Stomach (tissue), 9 donors: ENCODE data around the gene ZFP36. TPM values are rescaled to one million over a fixed set of nuclear protein-coding genes. Genes with fewer than 3 reads are reported as not detected.

Experiments used
- DNase-seq, 2 donors: peaks; one replicate each; pipeline versions ENCODE4 v3.0.0 to v3.0.0-alpha.2; 2013 to 2019
- H3K27ac ChIP-seq, 5 donors: fragments of 200-600 bp in 4 of 5; sonication (generic) in 4 of 5; one replicate each; pipeline ENCODE4 v1.5.1; 2013 to 2019; ENCODE audit warnings: mild to moderate bottlenecking in 1 of 5, moderate library complexity in 1 of 5
- H3K27me3 ChIP-seq, 3 donors: fragments of 200-600 bp; sonication (generic); one replicate each; pipeline ENCODE4 v1.5.1; 2017 to 2019; ENCODE audit warnings: mixed run types in 1 of 3
- H3K36me3 ChIP-seq, 4 donors: fragments of 200-600 bp; sonication (generic); 1 replicate in 3 of 4; 2 replicates in 1 of 4; pipeline ENCODE4 v1.5.1; 2016 to 2019
- H3K4me1 ChIP-seq, 4 donors: fragments of 200-600 bp; sonication (generic); one replicate each; pipeline ENCODE4 v1.5.1; 2016 to 2019
- H3K4me3 ChIP-seq, 4 donors: fragments of 200-600 bp; sonication (generic) in 3 of 4; one replicate each; pipeline ENCODE4 v1.5.1; 2016 to 2019; ENCODE audit warnings: mild to moderate bottlenecking in 1 of 4
- H3K9me3 ChIP-seq, 4 donors: fragments of 200-600 bp; sonication (generic); one replicate each; pipeline ENCODE4 v1.5.1; 2016 to 2019
- EP300 ChIP-seq: sonication (generic); formaldehyde crosslinking; IDR thresholded peaks from one replicate; pipeline ENCODE4 v1.6.1; 2017; ENCODE audit warnings: antibody characterized with exemption
- POLR2A ChIP-seq, 4 donors: fragments of 450-650 bp; IDR thresholded peaks; one replicate each; pipeline ENCODE4 v1.6.1; 2016; ENCODE audit warnings: antibody characterized with exemption in 4 of 4, control low read depth in 2 of 4, mild to moderate bottlenecking in 1 of 4, moderate library complexity in 1 of 4
- POLR2AphosphoS5 ChIP-seq, 3 donors: sonication (generic); formaldehyde crosslinking; IDR thresholded peaks; one replicate each; pipeline ENCODE4 v1.6.1; 2016; ENCODE audit warnings: antibody characterized with exemption in 3 of 3
- WGBS, 5 donors: extraction: QIAGEN DNeasy Blood & Tissue Kit in 3 of 5; methylation state at CpG; one replicate each; pipeline versions ENCODE4 v1.1.5 to v1.1.7; 2013 to 2018; 5-methylcytosine and 5-hydroxymethylcytosine counted together
- intact Hi-C: fragments of 100-400 bp; cut with DNase I; formaldehyde crosslinking; loops from one replicate; pipeline ENCODE4 v1.15.1; 2023; ENCODE audit warnings: low total_unique reads
- polyA plus RNA-seq, 3 donors: library from polyadenylated mRNA; stranded (reverse); fragments of 200-250 nt; gene quantifications; one replicate each; pipeline ENCODE4 v1.2.3, GENCODE V29; 2013
- total RNA-seq, 5 donors: library from RNA; depleted of rRNA; stranded (reverse); fragments of >200 nt; gene quantifications; one replicate each; pipeline versions ENCODE4 v1.1.0 to v1.2.3, GENCODE V29; 2014 to 2016
- TF ChIP-seq, protein P1 (sequence below), 7 experiments: fragments of 450-650 bp in 4 of 7; fragments of 200-600 bp in 3 of 7; sonication (generic) in 3 of 7; IDR thresholded peaks; one replicate each; pipeline ENCODE4 v1.5.1; 2016 to 2019; ENCODE audit warnings: antibody characterized with exemption in 7 of 7, control low read depth in 2 of 7, mild to moderate bottlenecking in 1 of 7
- donor health status: healthy with polysubstance abuse.
- donor health status: Bipolar disorder and iron deficiency.
- donor health status: healthy.

ZFP36 gene
- total and polyA plus RNA-seq, 8 donors, result 26.1 to 1,667 (median 175) TPM

DNA sequence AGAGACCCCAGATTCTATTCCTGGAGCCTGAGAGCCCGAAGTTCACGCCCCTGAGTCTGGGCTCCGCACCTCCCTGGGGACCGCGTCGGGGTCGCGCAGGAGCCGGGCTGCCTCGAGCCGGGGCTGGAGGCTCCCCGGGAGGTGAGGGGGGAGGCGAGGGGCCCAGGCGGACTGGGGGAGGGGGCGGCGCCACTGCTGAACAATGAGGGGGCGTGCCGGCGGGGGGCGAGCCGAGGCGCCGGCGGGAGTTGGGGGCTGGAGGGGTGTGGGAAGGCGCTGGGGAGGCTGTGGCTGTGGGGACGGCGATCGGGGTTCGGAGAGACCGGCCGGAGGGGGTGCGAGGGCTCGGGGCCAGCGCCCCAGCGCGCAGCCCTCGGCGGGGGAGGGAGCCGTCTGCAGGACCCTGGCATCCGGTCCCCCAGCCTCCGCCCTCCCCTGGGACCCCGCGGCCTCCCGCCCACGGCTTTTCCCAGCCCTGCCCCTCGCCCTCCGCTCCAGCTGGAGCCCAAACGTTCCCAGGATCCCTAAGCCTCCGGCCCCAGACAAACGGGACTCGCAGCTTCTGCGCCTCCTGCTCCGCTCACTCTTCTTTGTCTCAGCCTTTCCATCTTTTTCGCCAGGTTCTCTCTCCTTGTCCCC is 6.7 kb downstream of the ZFP36 start:
- Histone ChIP-seq H3K4me3 (peak overlapping the region; percentile 57 to 95 (median 92)), H3K27ac (peak overlapping the region; percentile 82 to 100 (median 98)), H3K27me3 (no peaks in the 10 kb centered on the region), H3K9me3 (no peaks in the 10 kb centered on the region), H3K4me1 (peaks cover 23 to 70% (median 64%) of the 10 kb centered on the region in 4 donors), H3K36me3 (peaks cover 12 to 28% (median 22%) of the 10 kb centered on the region in 4 donors)
- 1 to 8% (median 4%) methylated on average over 15 to 53 of the region's 54 CpGs for WGBS, 5 donors
- intact Hi-C loops, result no loop called here
- DNase-seq, result peak in 1 of 2 donors; percentile 91
- peak in 1 of 4 donors; percentile 10 for TF ChIP-seq POLR2A (IDR thresholded peaks at IDR 0.05)
- TF ChIP-seq, protein P1, sequence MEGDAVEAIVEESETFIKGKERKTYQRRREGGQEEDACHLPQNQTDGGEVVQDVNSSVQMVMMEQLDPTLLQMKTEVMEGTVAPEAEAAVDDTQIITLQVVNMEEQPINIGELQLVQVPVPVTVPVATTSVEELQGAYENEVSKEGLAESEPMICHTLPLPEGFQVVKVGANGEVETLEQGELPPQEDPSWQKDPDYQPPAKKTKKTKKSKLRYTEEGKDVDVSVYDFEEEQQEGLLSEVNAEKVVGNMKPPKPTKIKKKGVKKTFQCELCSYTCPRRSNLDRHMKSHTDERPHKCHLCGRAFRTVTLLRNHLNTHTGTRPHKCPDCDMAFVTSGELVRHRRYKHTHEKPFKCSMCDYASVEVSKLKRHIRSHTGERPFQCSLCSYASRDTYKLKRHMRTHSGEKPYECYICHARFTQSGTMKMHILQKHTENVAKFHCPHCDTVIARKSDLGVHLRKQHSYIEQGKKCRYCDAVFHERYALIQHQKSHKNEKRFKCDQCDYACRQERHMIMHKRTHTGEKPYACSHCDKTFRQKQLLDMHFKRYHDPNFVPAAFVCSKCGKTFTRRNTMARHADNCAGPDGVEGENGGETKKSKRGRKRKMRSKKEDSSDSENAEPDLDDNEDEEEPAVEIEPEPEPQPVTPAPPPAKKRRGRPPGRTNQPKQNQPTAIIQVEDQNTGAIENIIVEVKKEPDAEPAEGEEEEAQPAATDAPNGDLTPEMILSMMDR (IDR thresholded peaks at IDR 0.05), result no peak
- peak in 2 of 3 donors; percentile 7 to 55 for TF ChIP-seq POLR2AphosphoS5 (IDR thresholded peaks at IDR 0.05)
- no peak for TF ChIP-seq EP300

GRCh38 chr19:39413911-39414608 is 7.4 kb downstream of the ZFP36 start:
- peak in 1 of 2 donors; percentile 55 for DNase-seq
- Histone ChIP-seq H3K9me3 (no peaks in the 10 kb centered on the region), H3K27ac (peak overlapping the region; percentile 82 to 100 (median 98)), H3K36me3 (peaks cover 12 to 29% (median 22%) of the 10 kb centered on the region in 4 donors), H3K4me1 (peaks cover 23 to 70% (median 60%) of the 10 kb centered on the region in 4 donors), H3K4me3 (peak overlapping the region; percentile 57 to 95 (median 92)), H3K27me3 (no peaks in the 10 kb centered on the region)
- intact Hi-C loops, result no loop called here
- TF ChIP-seq POLR2A (IDR thresholded peaks at IDR 0.05), result no peak
- TF ChIP-seq, protein P1 (IDR thresholded peaks at IDR 0.05), result no peak
- no peak for TF ChIP-seq POLR2AphosphoS5 (IDR thresholded peaks at IDR 0.05)
- TF ChIP-seq EP300, result no peak
- 40 to 56% (median 43%) methylated on average over 18 of the region's 18 CpGs for WGBS, 5 donors

- Histone ChIP-seq H3K36me3 (peaks cover 13 to 42% (median 35%) of the 10 kb centered on the region in 4 donors), H3K9me3 (no peaks in the 10 kb centered on the region), H3K4me3 (peak overlapping the region; percentile 57 to 95 (median 92)), H3K27me3 (no peaks in the 10 kb centered on the region), H3K27ac (peak overlapping the region in 4 of 5 donors; percentile 37 to 100 (median 98)), H3K4me1 (peaks cover 20 to 64% (median 55%) of the 10 kb centered on the region in 4 donors)
- WGBS, 5 donors, result 61 to 76% (median 72%) methylated on average over 32 to 35 of the region's 35 CpGs
- peak in 1 of 2 donors; percentile 45 for DNase-seq
- intact Hi-C loops, result no loop called here
- TF ChIP-seq, protein P1 (IDR thresholded peaks at IDR 0.05), result no peak
- TF ChIP-seq POLR2A (IDR thresholded peaks at IDR 0.05) (no peak), POLR2AphosphoS5 (IDR thresholded peaks at IDR 0.05) (peak in 1 of 3 donors; percentile 6)
Measured at GRCh38 chr19:39415111-39416046, 8.7 kb downstream of the ZFP36 start.
